OCI-LY3 (cell line): ENCODE results near the gene PHACTR3.

ENCODE experiments used
- CTCF ChIP-seq: fragments of 200-600, 300-600 bp; sonication (generic); IDR thresholded peaks from 2 replicates; pipeline ENCODE4 v1.5.1; 2014; ENCODE audit warnings: antibody characterized with exemption, low read length, low read depth
- EZH2phosphoT487 ChIP-seq: fragments of 200-600 bp; shearing (Covaris generic); IDR thresholded peaks from 2 replicates; pipeline ENCODE4 v1.6.1; 2018; ENCODE audit warnings: antibody characterized with exemption, mixed run types, low read depth

DNA sequence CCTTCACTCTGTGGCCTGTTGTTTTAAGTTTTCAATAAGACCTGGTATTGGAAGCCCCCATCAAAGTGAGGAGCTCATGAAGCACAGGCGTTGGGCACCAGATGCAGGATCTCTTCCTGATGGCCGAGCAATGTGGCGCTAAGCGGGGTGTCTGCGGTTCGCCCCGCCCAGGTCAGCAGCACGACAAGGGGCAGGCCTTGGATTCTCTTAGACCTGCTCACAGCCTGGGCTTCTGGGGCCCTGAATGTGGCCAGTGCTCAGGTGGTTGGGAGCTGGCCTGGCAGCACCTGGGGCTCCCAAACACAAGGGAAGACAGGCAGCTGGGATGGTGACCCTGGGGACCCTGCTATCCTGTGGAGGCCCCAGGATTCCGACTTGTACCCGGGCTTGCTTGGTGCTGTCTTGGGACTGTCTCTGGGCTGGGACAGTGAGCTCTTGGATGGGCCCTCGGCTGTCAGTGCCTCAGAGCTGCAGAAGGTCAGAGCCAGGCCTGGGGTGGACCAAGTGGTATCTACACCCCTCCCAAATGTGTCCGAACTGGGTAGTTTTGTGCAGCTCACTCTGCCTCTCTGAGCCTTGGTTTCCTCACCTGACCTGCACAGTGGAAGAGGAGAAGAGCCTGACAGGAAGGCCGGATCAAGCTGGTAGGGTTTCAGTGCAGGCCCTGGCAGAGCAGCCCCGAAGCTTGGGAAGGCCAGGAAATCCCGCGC, 69.1 kb downstream of the PHACTR3 start:
- TF ChIP-seq CTCF (no peak), EZH2phosphoT487 (no peak)
